ENCODE results near the gene CES3. TPM values are rescaled to one million over a fixed set of nuclear protein-coding genes. Genes with fewer than 3 reads are reported as not detected.

Gene CES3
- total and polyA plus RNA-seq, 11 donors, result 0.08 to 1.7 (median 0.88) TPM

DNA sequence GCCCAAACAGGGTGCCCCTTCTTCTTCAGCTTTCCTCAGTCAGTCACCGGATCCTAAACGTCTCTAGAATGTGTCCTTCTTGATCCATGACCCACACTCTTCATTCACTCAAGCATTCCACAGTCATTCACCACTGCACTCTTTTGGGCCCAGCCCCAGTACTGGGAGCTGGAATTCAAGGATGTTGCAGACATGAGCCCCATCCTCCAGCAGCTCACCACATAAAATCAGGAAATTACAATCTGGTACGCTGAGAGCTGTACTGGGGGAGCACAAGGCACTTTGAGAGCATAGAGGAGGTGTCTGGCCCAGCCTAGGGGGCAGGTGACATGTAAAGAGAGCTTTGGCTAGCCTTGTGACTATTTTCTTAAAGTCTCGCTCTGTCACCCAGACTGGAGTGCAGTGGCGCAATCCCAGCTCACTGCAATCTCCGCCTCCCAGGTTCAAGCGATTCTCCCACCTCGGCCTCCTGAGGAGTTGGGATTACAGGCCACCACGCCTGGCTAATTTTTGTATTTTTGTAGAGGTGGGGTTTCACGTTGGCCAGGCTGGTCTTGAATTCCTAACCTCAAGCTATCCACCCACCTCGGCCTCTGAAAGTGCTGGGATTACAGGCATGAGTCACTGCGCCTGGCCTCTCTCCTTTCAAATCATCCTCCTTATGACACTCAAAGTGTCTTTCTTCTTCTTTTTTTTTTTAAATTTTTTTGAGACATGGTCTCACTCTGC, 46.0 kb downstream of the CES3 start:
- H3K4me1 ChIP-seq, result no peaks in the 10 kb centered on the region
- H3K9me3 ChIP-seq, result no peaks in the 10 kb centered on the region
- ATAC-seq (no peak), DNase-seq (no peak)
- no peak overlapping the region for H3K27ac ChIP-seq
- TF ChIP-seq, protein P1, sequence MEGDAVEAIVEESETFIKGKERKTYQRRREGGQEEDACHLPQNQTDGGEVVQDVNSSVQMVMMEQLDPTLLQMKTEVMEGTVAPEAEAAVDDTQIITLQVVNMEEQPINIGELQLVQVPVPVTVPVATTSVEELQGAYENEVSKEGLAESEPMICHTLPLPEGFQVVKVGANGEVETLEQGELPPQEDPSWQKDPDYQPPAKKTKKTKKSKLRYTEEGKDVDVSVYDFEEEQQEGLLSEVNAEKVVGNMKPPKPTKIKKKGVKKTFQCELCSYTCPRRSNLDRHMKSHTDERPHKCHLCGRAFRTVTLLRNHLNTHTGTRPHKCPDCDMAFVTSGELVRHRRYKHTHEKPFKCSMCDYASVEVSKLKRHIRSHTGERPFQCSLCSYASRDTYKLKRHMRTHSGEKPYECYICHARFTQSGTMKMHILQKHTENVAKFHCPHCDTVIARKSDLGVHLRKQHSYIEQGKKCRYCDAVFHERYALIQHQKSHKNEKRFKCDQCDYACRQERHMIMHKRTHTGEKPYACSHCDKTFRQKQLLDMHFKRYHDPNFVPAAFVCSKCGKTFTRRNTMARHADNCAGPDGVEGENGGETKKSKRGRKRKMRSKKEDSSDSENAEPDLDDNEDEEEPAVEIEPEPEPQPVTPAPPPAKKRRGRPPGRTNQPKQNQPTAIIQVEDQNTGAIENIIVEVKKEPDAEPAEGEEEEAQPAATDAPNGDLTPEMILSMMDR (IDR thresholded peaks at IDR 0.05), result no peak
- no peak for TF ChIP-seq POLR2A (IDR thresholded peaks at IDR 0.05)
- 88 to 92% (median 89%) methylated on average over 12 of the region's 12 CpGs for WGBS, 4 donors
- H3K27me3 ChIP-seq, result peaks cover 0 to 7% (median 0%) of the 10 kb centered on the region in 9 donors
- intact Hi-C loops (cut with DNase I), result no loop called here
- H3K4me3 ChIP-seq, result no peak overlapping the region
- H3K36me3 ChIP-seq, result no peaks in the 10 kb centered on the region

DNA sequence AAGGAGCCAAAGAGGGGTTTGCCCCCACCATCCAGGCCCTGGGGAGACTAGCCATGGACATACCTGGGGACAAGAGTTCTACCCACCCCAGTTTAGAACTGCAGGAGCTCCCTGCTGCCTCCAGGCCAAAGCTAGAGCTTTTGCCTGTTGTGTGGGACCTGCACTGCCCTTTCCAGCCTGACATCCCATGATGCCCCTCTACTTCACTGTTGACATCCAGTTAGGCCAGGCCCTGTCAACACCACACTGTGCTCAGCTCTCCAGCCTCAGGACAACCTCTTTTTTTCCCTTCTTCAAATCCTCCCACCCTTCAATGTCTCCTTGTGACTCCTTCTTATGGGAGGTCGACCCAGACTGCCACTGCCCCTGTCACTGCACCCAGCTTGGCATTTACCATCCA, 48.1 kb downstream of the CES3 start:
- whole genome bisulfite sequencing, 4 donors, result 39 to 62% (median 61%) methylated on average over 1 of the region's 1 CpG
- no peaks in the 10 kb centered on the region for H3K9me3 ChIP-seq
- H3K27me3 ChIP-seq, result peaks cover 0 to 13% (median 0%) of the 10 kb centered on the region in 9 donors
- peaks cover 0 to 13% (median 10%) of the 10 kb centered on the region in 12 donors for H3K4me1 ChIP-seq
- TF ChIP-seq, protein P1 (IDR thresholded peaks at IDR 0.05), result no peak
- no peak for TF ChIP-seq POLR2A (IDR thresholded peaks at IDR 0.05)
- H3K27ac ChIP-seq, result no peak overlapping the region
- no peak for ATAC-seq
- no peak overlapping the region for H3K4me3 ChIP-seq
- no peaks in the 10 kb centered on the region for H3K36me3 ChIP-seq
- DNase-seq, result no peak
- intact Hi-C loops (cut with DNase I), result no loop called here

DNA sequence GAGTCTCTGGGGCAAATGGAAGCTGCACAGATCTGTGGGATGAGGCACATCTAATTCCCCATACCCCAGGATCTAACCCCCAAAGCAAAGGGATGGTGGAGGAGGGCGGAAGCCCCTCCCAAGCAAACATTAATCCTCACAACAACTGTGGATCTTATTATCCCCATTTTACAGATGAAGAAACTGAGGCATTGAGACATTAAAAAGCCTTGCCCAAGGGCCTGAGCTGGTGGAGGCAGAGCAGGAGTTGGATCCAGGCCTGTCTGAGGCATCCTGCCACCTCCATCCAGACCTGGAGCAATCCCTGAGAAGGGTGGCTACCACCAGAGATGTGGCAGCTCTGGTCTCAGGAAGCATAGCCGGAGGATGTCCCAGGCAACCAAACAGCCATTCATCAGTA, 50.2 kb downstream of the CES3 start:
- WGBS, 4 donors, result 93 to 97% (median 94%) methylated on average over 2 of the region's 2 CpGs
- ATAC-seq, result no peak
- peaks cover 0 to 22% (median 18%) of the 10 kb centered on the region in 12 donors for H3K4me1 ChIP-seq
- no peaks in the 10 kb centered on the region for H3K9me3 ChIP-seq
- no peaks in the 10 kb centered on the region for H3K36me3 ChIP-seq
- H3K27me3 ChIP-seq, result peaks cover 0 to 21% (median 0%) of the 10 kb centered on the region in 9 donors
- no peak for TF ChIP-seq POLR2A (IDR thresholded peaks at IDR 0.05)
- TF ChIP-seq, protein P1 (IDR thresholded peaks at IDR 0.05), result no peak
- no peak for DNase-seq
- no peak overlapping the region for H3K27ac ChIP-seq
- H3K4me3 ChIP-seq, result no peak overlapping the region
- intact Hi-C loops (cut with DNase I), result loop anchor here in 2 of 10 donors (10.0 kb wide), 2 partner anchors 94 to 144 kb away; partner anchors contain the start of genes B3GNT9 (in 1 of the 2), FBXL8 (in 1 of the 2), PHAF1 (in 1 of the 2) and TRADD (in 1 of the 2)

DNA sequence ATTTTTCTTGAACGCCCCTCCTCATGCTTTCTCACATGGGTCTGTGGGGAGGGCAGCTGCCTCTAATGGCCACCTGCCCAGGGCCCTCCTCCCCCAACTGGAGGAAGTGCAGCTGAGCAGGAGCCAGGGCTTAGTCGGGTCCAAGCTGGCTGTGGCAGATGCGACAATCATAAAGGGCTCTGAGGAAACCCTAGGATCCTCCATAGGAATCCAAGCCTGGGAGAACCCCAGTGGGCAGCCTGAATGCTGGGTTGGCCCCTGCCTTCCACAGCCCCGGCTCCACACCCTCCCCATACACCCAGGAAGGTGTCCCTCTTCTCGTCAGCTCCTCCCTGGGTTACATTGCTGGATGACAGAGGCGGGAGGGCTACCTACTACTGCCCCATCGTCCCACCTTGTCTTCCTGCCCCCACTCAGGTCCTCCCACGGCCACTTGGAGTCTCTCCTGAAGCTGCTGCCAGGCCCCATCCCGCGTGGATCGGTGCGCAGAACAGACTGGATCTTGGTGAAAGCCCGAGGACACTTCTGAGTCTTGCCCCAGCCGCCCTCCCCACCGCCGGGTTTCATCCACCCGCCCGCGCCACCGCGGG, 52.3 kb downstream of the CES3 start:
- peak in 2 of 4 donors; percentile 2 to 4 for ATAC-seq

More for the DNA sequence above, 52.3 kb downstream of the CES3 start:
- no peaks in the 10 kb centered on the region for H3K9me3 ChIP-seq
- intact Hi-C loops (cut with DNase I), result loop anchor here in 2 of 10 donors (10.0 kb wide), 2 partner anchors 91 to 141 kb away; partner anchors contain the start of genes B3GNT9 (in 1 of the 2), FBXL8 (in 1 of the 2), PHAF1 (in 1 of the 2) and TRADD (in 1 of the 2)
- peaks cover 0 to 21% (median 0%) of the 10 kb centered on the region in 9 donors for H3K27me3 ChIP-seq
- peak overlapping the region in 11 of 12 donors; percentile 43 to 84 (median 63) for H3K27ac ChIP-seq
- H3K36me3 ChIP-seq, result no peaks in the 10 kb centered on the region
- TF ChIP-seq, protein P1 (IDR thresholded peaks at IDR 0.05), result no peak
- no peak for TF ChIP-seq POLR2A (IDR thresholded peaks at IDR 0.05)
- peak overlapping the region; percentile 22 to 74 (median 56) for H3K4me3 ChIP-seq
- H3K4me1 ChIP-seq, result peaks cover 0 to 22% (median 18%) of the 10 kb centered on the region in 12 donors
- DNase-seq, result peak in 1 of 5 donors; percentile 22
- WGBS, 4 donors, result 9 to 18% (median 12%) methylated on average over 16 to 21 of the region's 21 CpGs
